ENCODE measurements around the gene SLC39A11.
"Not testable (repeated sequence)": the region's sequence is repeated elsewhere in the genome, so short reads cannot be mapped to it uniquely, and the experiment has no call there.

The SLC39A11 gene

DNA sequence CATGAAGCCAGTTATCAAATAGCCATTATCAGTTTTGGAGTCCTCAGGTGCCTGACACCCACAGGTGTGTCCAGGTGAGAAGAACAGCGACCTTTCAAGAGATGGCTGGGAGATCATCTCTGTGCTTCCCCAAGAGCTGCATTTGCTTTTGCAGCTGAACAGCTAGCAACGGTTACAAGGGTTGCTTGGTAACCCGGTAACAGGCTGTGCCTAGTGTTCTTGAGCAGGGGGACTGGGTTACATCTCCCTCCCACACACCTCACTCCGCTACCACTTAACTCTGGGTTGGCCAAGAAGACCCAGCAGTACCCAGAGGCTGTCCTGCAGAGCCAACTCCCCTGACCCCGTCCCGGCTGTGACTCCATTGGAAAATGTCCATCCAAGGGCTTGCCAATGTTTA lies 147.0 kb downstream of the SLC39A11 start:
- in situ Hi-C loops (cut with HindIII; ENCODE audit: low pct_ligation_motif_present, low pct_unique_long_range_greater_than_20kb, low sequenced_read_pairs): no loop called here
- no peak for DNase-seq

DNA sequence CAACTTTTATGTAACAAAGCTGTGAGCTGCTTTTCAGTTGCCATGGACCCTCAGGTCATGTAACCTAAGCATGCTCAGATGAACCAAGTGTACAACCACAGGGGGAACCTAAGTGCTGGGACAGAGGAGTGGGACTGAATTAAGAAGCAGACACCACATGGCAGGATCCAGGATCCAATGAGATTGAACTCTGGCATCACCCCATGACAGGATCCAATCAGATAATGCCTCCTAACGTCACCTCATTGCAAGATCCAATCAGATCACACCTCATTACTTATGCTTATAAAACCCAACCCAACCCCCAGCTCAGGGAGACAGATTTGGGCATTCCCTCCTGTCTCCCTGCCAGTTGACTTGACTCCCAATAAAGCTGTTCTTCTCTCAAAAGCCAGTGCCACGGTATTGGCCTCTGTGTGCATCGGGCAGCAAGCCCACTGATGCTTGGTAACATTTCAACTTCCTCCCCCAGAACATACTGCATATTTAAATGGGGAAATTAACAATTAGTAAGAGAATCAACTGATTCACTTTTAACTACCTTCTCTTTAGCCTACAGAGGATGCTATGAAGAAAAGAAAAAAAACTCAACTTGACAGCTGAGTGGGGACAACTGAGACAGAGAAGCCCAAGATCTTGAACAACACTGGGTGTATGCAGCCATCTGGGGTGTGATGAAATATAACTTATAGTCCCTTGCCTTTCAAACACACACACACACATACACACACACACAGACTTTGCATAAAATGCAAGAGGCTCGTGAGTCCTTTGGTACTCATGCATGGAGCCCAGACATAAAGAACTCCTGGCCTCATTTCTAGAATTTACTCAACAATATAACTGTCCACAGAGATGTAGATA lies 148.4 kb downstream of the SLC39A11 start:
- in situ Hi-C loops (cut with HindIII; ENCODE audit: low pct_ligation_motif_present, low pct_unique_long_range_greater_than_20kb, low sequenced_read_pairs): no loop called here
- DNase-seq: no peak

DNA sequence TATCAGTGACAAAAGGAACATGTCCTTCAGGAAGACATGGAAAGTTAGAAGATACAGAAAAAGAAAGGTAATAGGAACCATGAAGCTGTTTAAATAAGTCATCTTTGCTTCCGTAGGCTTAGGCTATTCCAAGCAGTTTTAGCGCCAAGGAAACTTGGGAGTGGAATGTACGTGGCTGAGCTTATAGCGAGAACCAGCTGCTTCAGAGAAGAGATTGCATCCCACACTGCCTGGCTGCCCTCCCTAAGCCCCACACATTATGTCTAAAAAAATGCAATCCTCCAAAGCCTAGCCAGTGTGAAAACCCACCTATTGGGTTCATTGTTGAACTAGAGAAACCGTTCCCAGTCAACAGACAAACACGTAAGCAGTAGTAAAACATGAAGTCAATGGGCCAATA lies 149.9 kb downstream of the SLC39A11 start:
- no peak for DNase-seq
- in situ Hi-C loops (cut with HindIII; ENCODE audit: low pct_ligation_motif_present, low pct_unique_long_range_greater_than_20kb, low sequenced_read_pairs): no loop called here

DNA sequence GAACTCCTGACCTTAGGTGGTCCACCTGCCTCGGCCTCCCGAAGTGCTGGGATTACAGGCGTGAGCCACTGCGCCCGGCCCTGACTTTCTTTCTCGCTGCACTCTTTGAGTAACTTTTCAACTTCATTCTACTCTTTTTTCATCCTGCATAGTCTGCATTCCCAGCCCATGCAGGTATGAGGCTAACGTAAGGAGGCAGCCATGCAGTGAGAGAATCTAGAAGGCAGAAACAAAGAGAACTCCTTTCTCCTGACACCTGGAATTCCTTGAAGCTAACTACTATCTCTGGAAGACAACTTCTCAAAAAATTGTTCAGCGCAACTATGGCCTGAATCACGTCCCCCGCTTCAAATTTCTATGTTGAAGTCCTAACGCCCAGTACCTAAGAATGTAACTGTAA lies 152.0 kb downstream of the SLC39A11 start:
- DNase-seq: no peak
- in situ Hi-C loops (cut with HindIII; ENCODE audit: low pct_ligation_motif_present, low pct_unique_long_range_greater_than_20kb, low sequenced_read_pairs): no loop called here

DNA sequence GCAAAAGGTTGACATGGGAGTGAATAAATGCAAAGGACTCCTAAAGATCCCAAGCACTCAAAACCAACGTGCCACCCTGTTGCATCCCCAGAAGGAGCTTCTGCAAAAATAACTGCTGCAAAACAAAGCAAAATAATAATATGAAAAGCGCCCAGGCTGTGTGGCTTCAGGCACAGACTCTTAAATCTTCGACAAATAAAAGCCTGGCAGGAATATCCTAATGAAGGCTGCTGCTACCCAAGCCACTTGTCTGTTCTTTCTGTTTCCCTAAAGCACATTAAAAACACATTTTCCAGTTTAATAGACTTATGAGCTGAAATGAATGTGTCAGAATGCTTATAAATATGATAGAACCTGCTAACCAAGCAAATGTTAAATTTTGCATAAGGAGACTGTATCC lies 154.0 kb downstream of the SLC39A11 start:
- no peak for DNase-seq
- in situ Hi-C loops (cut with HindIII; ENCODE audit: low pct_ligation_motif_present, low pct_unique_long_range_greater_than_20kb, low sequenced_read_pairs): no loop called here

DNA sequence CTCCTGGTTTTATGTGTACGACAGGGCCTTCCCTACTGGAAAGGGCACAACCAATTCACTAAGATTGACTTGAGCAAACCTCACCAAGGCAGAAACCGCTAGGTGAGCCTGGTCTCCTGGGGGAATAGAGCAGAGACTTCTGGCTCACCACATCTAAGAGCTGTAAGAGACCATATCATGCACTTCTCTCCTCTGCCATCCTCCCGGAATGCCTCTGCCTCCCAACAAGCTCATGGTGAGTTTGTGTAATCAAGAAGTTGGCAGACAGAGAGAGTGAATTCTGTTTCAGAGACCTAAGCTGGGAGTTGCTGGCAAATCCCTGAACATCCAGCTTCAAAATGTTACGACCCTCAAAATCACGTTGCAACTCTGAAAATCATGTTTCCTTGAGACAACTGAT lies 154.8 kb downstream of the SLC39A11 start:
- in situ Hi-C loops (cut with HindIII; ENCODE audit: low pct_ligation_motif_present, low pct_unique_long_range_greater_than_20kb, low sequenced_read_pairs): no loop called here
- DNase-seq: no peak

DNA sequence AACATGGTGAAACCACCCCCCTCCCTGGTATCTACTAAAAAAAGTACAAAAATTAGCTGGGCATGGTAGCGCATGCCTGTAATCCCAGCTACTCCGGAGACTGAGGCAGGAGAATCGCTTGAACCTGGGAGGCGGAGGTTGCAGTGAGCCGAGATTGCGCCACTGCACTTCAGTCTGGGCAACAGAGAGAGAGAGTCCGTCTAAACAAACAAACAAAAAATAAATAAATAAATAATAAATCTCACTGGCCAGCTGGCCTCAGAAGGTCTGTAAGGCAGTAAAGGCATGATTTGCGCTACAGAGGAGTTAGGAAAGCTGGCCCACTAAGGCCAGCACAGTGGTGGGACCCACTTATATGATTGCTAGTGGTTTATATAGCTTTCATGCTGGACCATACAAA lies 155.2 kb downstream of the SLC39A11 start:
- DNase-seq; in situ Hi-C loops (cut with HindIII; ENCODE audit: low pct_ligation_motif_present, low pct_unique_long_range_greater_than_20kb, low sequenced_read_pairs): not testable (repeated sequence)

DNA sequence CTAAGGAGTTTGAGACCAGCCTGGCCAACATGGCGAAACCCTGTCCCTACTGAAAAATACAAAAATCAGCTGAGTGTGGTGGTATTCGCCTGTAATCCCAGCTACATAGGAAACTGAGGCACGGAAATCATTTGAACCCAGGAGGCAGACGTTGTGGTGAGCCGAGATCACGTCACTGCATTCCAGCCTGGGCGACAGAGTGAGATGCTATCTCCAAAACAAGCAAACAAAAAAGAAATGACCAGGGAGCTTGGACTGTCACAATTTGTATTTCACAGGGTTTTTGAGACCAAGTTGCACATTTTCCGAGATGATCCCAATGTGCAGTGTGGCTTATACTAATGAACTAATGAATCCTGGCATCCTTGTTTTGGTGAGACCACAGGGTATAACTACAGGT lies 156.5 kb downstream of the SLC39A11 start:
- in situ Hi-C loops (cut with HindIII; ENCODE audit: low pct_ligation_motif_present, low pct_unique_long_range_greater_than_20kb, low sequenced_read_pairs): no loop called here

DNA sequence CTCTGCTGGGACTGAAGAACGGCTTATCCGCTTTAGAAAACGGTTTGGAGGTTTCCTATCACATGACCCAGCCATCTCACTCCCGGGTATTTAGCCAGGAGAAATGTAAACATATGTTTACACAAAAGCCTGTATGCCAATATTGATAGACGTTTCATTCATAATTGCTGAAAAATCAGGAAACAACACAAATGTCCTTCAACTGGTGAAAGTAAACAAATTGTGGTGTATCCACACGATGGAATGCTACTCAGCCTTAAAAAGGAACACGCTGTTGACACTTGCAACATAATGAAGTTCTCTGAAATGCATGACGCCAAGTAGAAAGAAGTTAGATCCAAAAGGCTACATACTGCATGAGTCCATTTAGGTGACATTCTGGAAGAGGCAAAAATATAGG lies 157.6 kb downstream of the SLC39A11 start:
- DNase-seq: no peak
- in situ Hi-C loops (cut with HindIII; ENCODE audit: low pct_ligation_motif_present, low pct_unique_long_range_greater_than_20kb, low sequenced_read_pairs): no loop called here

More for the DNA sequence above, 156.5 kb downstream of the SLC39A11 start:
- DNase-seq: no peak

DNA sequence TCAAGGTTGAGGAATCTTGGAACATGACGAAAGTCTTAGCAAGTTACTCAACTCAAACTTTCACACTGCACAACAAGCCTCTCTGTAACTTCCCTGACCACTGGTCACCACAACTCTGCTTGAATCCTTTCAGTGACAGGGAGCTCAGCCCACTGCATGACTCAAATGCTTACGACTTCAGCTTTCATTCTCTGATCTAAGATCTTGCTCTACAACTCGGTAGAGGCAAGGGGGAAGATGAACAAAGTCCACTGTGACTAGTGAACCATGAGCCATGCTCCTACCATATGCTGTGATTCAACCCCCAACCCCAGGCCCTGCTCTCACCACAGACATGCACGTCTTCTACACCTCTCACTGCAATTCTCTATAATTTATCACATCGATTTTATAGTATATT lies 160.9 kb downstream of the SLC39A11 start:
- in situ Hi-C loops (cut with HindIII; ENCODE audit: low pct_ligation_motif_present, low pct_unique_long_range_greater_than_20kb, low sequenced_read_pairs): no loop called here

DNA sequence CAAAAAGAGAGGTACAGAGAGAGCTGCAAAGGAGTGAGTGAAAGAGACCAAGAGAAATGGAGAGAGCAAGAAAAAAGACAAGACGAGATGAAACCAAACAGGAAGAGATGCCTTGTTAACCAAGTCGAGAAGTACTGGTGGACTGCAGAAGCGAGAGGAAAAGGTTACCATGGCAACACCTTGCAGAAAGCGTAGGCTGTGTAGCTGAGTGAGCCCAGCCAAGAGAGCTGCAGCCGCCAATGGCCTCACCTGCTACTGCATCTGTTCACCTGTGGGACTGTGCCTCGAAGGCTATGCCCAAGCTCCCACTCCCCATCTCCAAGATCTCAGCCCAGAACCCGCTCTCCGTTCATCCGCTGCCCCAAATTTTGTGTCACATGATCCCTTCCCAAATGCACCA lies 161.3 kb downstream of the SLC39A11 start:
- in situ Hi-C loops (cut with HindIII; ENCODE audit: low pct_ligation_motif_present, low pct_unique_long_range_greater_than_20kb, low sequenced_read_pairs): no loop called here
- no peak for DNase-seq

More for the DNA sequence above, 160.9 kb downstream of the SLC39A11 start:
- peak; percentile 83 for DNase-seq

DNA sequence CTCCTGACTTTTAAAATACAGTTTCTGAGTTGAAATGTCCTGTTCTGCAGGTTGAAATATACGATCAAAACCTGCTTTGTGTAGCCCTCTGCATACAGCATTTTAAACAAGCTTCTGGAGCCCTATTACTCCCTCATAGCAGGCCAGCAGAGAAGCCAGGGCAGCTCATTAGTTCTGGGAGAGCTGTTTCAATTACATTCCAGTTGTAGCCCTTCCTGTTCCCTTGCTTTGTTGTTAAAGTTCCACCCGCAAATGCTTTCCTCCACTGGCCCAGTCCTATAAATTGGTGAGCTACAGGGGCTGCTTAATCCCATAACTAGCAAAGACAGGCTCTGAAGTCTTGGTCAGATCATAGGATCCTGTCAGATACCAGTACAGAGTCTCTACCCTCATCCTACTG lies 162.5 kb downstream of the SLC39A11 start:
- in situ Hi-C loops (cut with HindIII; ENCODE audit: low pct_ligation_motif_present, low pct_unique_long_range_greater_than_20kb, low sequenced_read_pairs): no loop called here

DNA sequence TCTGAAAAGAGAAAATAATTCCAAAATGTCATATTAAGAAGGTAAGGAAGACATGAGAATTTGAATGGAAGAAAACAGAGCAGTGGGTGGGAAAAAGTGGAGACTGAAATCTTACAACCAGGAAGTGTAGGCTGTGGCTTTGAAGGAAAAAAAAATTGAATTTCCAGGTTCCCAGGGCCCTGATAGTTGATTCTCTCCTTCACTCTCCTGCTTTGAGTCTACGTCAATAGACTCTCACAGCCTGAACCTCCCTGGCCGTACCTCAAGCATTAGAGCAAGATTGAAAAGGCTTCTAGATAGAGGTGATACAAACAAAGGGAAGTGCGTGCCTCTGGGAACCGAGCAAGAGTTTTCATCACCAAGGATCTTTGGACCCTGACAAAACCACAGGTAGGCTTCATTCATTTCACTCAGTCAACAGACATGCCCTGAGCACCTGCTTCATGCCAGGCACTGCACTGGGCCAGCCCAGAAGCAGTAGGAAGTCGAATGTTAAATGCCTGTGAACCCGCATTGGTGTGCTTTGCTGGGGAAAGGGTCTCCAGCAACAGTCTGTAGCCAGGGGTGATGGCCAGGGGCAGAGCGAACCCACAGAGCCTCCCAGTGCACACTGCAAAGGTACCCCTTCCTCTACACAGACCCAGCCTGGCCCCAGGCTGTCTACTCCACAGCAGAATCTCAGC lies 163.9 kb downstream of the SLC39A11 start:
- no peak for DNase-seq
- in situ Hi-C loops (cut with HindIII; ENCODE audit: low pct_ligation_motif_present, low pct_unique_long_range_greater_than_20kb, low sequenced_read_pairs): no loop called here

More for the DNA sequence above, 162.5 kb downstream of the SLC39A11 start:
- DNase-seq: no peak

DNA sequence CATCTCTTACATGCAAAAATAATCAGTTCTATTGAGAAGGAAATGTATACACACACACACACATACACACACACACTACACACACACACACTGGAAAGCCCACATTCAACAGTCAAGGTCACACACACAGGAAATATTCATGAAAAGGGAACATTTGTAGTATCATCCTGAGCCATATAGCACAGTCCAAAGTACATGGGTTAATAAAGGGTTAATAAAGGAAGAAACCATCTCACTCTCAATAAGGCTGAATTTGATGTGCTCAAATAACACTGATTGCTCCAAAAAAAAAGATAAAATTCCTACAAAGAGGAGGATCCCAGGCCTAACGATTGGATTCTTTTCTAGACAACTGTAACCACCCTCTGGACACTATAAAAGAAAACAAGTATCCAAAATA lies 164.7 kb downstream of the SLC39A11 start:
- in situ Hi-C loops (cut with HindIII; ENCODE audit: low pct_ligation_motif_present, low pct_unique_long_range_greater_than_20kb, low sequenced_read_pairs): no loop called here
- no peak for DNase-seq

DNA sequence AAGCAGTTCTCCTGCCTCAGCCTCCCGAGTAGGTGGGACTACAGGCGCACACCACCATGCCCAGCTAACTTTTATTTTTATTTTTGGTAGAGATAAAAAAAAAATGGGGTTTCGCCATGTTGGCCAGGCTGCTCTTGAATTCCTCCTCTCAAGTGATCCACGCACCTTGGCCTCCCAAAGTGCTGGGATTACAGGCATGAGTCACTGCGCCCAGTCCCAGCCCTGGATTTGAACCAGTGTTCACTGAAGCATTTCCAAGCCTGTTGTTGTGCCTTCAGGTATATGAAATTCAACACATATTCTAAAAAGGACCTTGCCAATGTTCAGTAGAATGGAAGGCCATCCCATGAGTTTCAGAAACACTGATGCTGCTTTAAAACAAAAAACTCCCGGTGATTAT lies 165.3 kb downstream of the SLC39A11 start:
- DNase-seq: peak; percentile 77
- in situ Hi-C loops (cut with HindIII; ENCODE audit: low pct_ligation_motif_present, low pct_unique_long_range_greater_than_20kb, low sequenced_read_pairs): no loop called here

DNA sequence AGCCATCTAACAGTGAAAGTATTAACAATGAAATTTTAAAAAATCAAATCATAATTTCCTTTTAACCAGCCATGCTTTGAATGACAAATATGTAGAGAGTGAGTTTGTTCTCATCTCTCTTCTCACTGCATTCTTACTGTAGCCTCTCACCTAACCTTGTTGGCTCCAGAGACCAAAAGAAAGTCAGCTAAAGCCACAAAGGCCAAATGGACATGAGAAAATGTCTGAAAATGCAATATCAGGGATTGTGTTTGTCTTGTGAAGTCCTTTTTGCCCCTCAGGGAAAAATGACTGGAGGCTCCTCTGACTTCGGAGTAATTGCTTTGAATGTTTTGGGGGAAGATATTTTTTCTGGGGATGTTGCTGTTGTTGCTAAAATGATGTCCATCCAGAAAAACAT lies 166.3 kb downstream of the SLC39A11 start:
- in situ Hi-C loops (cut with HindIII; ENCODE audit: low pct_ligation_motif_present, low pct_unique_long_range_greater_than_20kb, low sequenced_read_pairs): no loop called here
- no peak for DNase-seq

DNA sequence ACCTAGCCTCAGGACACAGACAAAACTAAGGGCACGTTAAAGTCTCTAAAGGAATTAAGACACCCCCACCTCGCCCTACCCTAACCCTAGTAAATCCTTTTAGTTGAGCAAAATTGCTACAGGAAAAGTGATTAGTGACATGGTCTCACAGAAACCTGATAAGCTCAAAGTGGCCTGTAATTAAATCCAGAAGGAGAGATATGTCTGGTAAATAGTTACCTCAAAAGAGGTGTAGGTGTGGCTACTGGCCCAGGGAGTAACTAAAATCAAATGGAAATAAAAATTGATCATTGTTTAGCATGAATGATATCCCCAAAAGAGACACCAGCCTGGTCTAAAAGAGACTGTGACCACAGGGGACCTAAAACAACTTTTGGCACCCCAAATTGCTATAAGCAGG lies 168.3 kb downstream of the SLC39A11 start:
- no peak for DNase-seq
- in situ Hi-C loops (cut with HindIII; ENCODE audit: low pct_ligation_motif_present, low pct_unique_long_range_greater_than_20kb, low sequenced_read_pairs): no loop called here

DNA sequence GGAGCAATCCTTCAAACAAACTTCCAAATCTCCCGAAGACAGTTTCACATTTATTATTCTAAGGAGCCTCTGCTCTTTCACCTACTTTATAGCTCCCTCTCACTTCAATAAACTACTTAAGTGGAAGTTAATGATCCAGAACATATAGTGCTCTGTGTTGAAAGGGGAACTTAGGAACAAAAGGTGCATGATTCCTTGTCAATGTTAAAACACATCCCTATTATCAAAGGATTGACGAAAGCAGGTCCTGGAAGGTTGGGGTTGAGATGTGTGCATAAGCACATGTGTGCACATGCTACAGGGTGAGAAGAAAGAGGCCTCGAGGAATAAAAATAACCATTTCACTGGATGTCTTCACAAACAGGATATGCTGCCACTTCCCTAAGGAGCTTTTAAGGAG lies 170.3 kb downstream of the SLC39A11 start:
- in situ Hi-C loops (cut with HindIII; ENCODE audit: low pct_ligation_motif_present, low pct_unique_long_range_greater_than_20kb, low sequenced_read_pairs): no loop called here
- peak; percentile 15 for DNase-seq

DNA sequence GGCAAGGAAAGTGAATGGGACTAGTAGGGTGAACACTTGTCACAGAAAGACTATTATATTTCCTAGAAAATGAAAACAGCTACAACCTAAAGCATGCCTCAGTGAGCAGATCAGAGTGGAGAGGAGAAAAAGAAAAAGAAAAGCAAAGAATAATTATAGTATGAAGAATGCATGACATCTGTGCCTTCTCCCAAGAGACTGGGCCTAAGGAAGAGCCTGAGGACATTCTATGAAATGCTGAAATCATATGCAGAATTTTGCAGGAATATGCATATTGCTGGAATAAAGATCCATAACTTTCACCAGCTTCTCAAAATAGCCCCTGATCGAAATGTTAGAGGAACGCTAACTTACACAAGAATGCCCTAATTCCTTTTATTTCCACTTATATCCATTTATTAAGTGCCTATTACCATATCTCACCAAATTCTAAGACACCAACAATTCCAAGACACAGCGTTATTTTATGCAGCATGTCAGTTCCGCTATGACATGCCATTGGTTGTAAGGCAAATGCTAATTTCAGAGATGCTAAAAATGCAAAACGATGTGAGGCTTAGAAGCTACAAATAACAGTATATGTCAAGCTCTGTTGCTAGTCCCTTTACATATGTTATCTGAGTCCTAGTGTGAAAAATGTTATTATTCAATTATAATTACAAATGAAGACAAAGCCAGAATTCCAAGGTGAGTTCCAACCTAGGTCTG lies 171.0 kb downstream of the SLC39A11 start:
- in situ Hi-C loops (cut with HindIII; ENCODE audit: low pct_ligation_motif_present, low pct_unique_long_range_greater_than_20kb, low sequenced_read_pairs): no loop called here

More for the DNA sequence above, 171.0 kb downstream of the SLC39A11 start:
- no peak for DNase-seq

All from ACHN (cell line).